ENCODE results near the gene TCF7. TPM values are rescaled to one million over a fixed set of nuclear protein-coding genes. Genes with fewer than 3 reads are reported as not detected.
A peak's percentile ranks its signal among the peaks of the same experiment; 100 is the strongest.

The TCF7 gene
- total RNA-seq, 1 donor from 2014 or later, result 7.5 TPM

GRCh38 chr5:134135091-134135655 is 20.7 kb downstream of the TCF7 start:
- no peak overlapping the region for H3K4me3 Mint-ChIP-seq
- no peak for DNase-seq (ENCODE audit: low spot score in 2 of 2, unreplicated experiment in 2 of 2)
- H3K27ac Mint-ChIP-seq, result no peak overlapping the region
- H3K4me1 Mint-ChIP-seq, result no peaks in the 10 kb centered on the region
- TF ChIP-seq CTCF (IDR thresholded peaks at IDR 0.05; ENCODE audit: unreplicated experiment), result no peak
- H3K27me3 Mint-ChIP-seq (ENCODE audit: low read depth), result no peaks in the 10 kb centered on the region
- peaks cover 8% of the 10 kb centered on the region for H3K36me3 Mint-ChIP-seq
- no peaks in the 10 kb centered on the region for H3K9me3 Mint-ChIP-seq

GRCh38 chr5:134136221-134136631 is 21.7 kb downstream of the TCF7 start:
- DNase-seq (ENCODE audit: low spot score in 2 of 2, unreplicated experiment in 2 of 2), result no peak
- no peaks in the 10 kb centered on the region for H3K27me3 Mint-ChIP-seq (ENCODE audit: low read depth)
- no peaks in the 10 kb centered on the region for H3K9me3 Mint-ChIP-seq
- H3K36me3 Mint-ChIP-seq, result peaks cover 8% of the 10 kb centered on the region
- peaks cover 6% of the 10 kb centered on the region for H3K4me1 Mint-ChIP-seq
- H3K4me3 Mint-ChIP-seq, result no peak overlapping the region
- no peak for TF ChIP-seq CTCF (IDR thresholded peaks at IDR 0.05; ENCODE audit: unreplicated experiment)
- no peak overlapping the region for H3K27ac Mint-ChIP-seq

GRCh38 chr5:134136771-134137170 is 22.3 kb downstream of the TCF7 start:
- no peaks in the 10 kb centered on the region for H3K27me3 Mint-ChIP-seq (ENCODE audit: low read depth)
- peak in 1 of 2 experiments; percentile 25 for DNase-seq (ENCODE audit: low spot score in 2 of 2, unreplicated experiment in 2 of 2)
- peaks cover 8% of the 10 kb centered on the region for H3K36me3 Mint-ChIP-seq
- no peak overlapping the region for H3K4me3 Mint-ChIP-seq
- no peaks in the 10 kb centered on the region for H3K9me3 Mint-ChIP-seq
- no peak for TF ChIP-seq CTCF (IDR thresholded peaks at IDR 0.05; ENCODE audit: unreplicated experiment)
- H3K4me1 Mint-ChIP-seq, result peaks cover 6% of the 10 kb centered on the region
- H3K27ac Mint-ChIP-seq, result no peak overlapping the region

GRCh38 chr5:134138416-134139376 is 24.2 kb downstream of the TCF7 start:
- Mint-ChIP-seq H3K27me3 (ENCODE audit: low read depth) (no peaks in the 10 kb centered on the region), H3K36me3 (peaks cover 8% of the 10 kb centered on the region), H3K9me3 (no peaks in the 10 kb centered on the region), H3K4me1 (peaks cover 6% of the 10 kb centered on the region), H3K4me3 (no peak overlapping the region), H3K27ac (peak overlapping the region; percentile 16)
- no peak for TF ChIP-seq CTCF (IDR thresholded peaks at IDR 0.05; ENCODE audit: unreplicated experiment)
- peak in 1 of 2 experiments; percentile 35 for DNase-seq (ENCODE audit: low spot score in 2 of 2, unreplicated experiment in 2 of 2)

- TF ChIP-seq CTCF (IDR thresholded peaks at IDR 0.05; ENCODE audit: unreplicated experiment), result no peak
- H3K9me3 Mint-ChIP-seq, result no peaks in the 10 kb centered on the region
- no peak overlapping the region for H3K27ac Mint-ChIP-seq
- no peaks in the 10 kb centered on the region for H3K27me3 Mint-ChIP-seq (ENCODE audit: low read depth)
- H3K36me3 Mint-ChIP-seq, result peaks cover 8% of the 10 kb centered on the region
- peaks cover 13% of the 10 kb centered on the region for H3K4me1 Mint-ChIP-seq
- no peak overlapping the region for H3K4me3 Mint-ChIP-seq
- peak in 1 of 2 experiments; percentile 16 for DNase-seq (ENCODE audit: low spot score in 2 of 2, unreplicated experiment in 2 of 2)
These were observed 24.9 kb downstream of the TCF7 start for GRCh38 chr5:134139377-134139851.
